Measurements from ENCODE around the gene MTA3. TPM values are rescaled to one million over a fixed set of nuclear protein-coding genes. Genes with fewer than 3 reads are reported as not detected.

The MTA3 gene
- total RNA-seq, 1 donor from 2014 or later: 105 TPM

- no peak overlapping the region for H3K27ac Mint-ChIP-seq (ENCODE audit: unreplicated experiment)
- peaks cover 35% of the 10 kb centered on the region for H3K36me3 Mint-ChIP-seq (ENCODE audit: low read depth, unreplicated experiment)
- no peaks in the 10 kb centered on the region for H3K4me1 Mint-ChIP-seq (ENCODE audit: unreplicated experiment)
- H3K4me3 Mint-ChIP-seq (ENCODE audit: unreplicated experiment): peak overlapping the region; percentile 8
- no peaks in the 10 kb centered on the region for H3K9me3 Mint-ChIP-seq (ENCODE audit: unreplicated experiment)
- DNase-seq (ENCODE audit: low spot score): no peak
- H3K27me3 Mint-ChIP-seq (ENCODE audit: unreplicated experiment): peaks cover 2% of the 10 kb centered on the region
- TF ChIP-seq CTCF (IDR thresholded peaks at IDR 0.05; ENCODE audit: unreplicated experiment): no peak
Observed at GRCh38 chr2:42748840-42749239, 180.4 kb downstream of the MTA3 start.

- H3K36me3 Mint-ChIP-seq (ENCODE audit: low read depth, unreplicated experiment): peaks cover 37% of the 10 kb centered on the region
- no peak for TF ChIP-seq CTCF (IDR thresholded peaks at IDR 0.05; ENCODE audit: unreplicated experiment)
- H3K27me3 Mint-ChIP-seq (ENCODE audit: unreplicated experiment): peaks cover 4% of the 10 kb centered on the region
- H3K9me3 Mint-ChIP-seq (ENCODE audit: unreplicated experiment): no peaks in the 10 kb centered on the region
- H3K4me1 Mint-ChIP-seq (ENCODE audit: unreplicated experiment): no peaks in the 10 kb centered on the region
- no peak for DNase-seq (ENCODE audit: low spot score)
- no peak overlapping the region for H3K4me3 Mint-ChIP-seq (ENCODE audit: unreplicated experiment)
- no peak overlapping the region for H3K27ac Mint-ChIP-seq (ENCODE audit: unreplicated experiment)
Observed at GRCh38 chr2:42752314-42752713, 183.9 kb downstream of the MTA3 start.

- no peak for TF ChIP-seq CTCF (IDR thresholded peaks at IDR 0.05; ENCODE audit: unreplicated experiment)
- Mint-ChIP-seq H3K9me3 (ENCODE audit: unreplicated experiment) (no peaks in the 10 kb centered on the region), H3K36me3 (ENCODE audit: low read depth, unreplicated experiment) (peaks cover 37% of the 10 kb centered on the region), H3K27ac (ENCODE audit: unreplicated experiment) (no peak overlapping the region), H3K4me3 (ENCODE audit: unreplicated experiment) (no peak overlapping the region), H3K4me1 (ENCODE audit: unreplicated experiment) (no peaks in the 10 kb centered on the region), H3K27me3 (ENCODE audit: unreplicated experiment) (peaks cover 4% of the 10 kb centered on the region)
- no peak for DNase-seq (ENCODE audit: low spot score)
Observed at GRCh38 chr2:42752816-42753813, 184.7 kb downstream of the MTA3 start.

- no peak for DNase-seq (ENCODE audit: low spot score)
- Mint-ChIP-seq H3K27me3 (ENCODE audit: unreplicated experiment) (peaks cover 4% of the 10 kb centered on the region), H3K27ac (ENCODE audit: unreplicated experiment) (no peak overlapping the region), H3K4me1 (ENCODE audit: unreplicated experiment) (no peaks in the 10 kb centered on the region), H3K4me3 (ENCODE audit: unreplicated experiment) (no peak overlapping the region), H3K36me3 (ENCODE audit: low read depth, unreplicated experiment) (peaks cover 48% of the 10 kb centered on the region), H3K9me3 (ENCODE audit: unreplicated experiment) (no peaks in the 10 kb centered on the region)
- TF ChIP-seq CTCF (IDR thresholded peaks at IDR 0.05; ENCODE audit: unreplicated experiment): no peak
Observed at GRCh38 chr2:42754021-42754775, 185.8 kb downstream of the MTA3 start.
